GM20000 (cell line): ENCODE results near the gene THAP7.

Experiments
- DNase-seq: peaks from one replicate; pipeline ENCODE4 v3.0.0; 2012; ENCODE audit warnings: low spot score
- TF ChIP-seq, protein P1 (sequence below): IDR thresholded peaks from 2 replicates; pipeline ENCODE4 v1.5.1; 2012; ENCODE audit warnings: mild to moderate bottlenecking, control low read depth; ENCODE audit errors: extremely low read depth, missing control alignments

Gene THAP7

DNA sequence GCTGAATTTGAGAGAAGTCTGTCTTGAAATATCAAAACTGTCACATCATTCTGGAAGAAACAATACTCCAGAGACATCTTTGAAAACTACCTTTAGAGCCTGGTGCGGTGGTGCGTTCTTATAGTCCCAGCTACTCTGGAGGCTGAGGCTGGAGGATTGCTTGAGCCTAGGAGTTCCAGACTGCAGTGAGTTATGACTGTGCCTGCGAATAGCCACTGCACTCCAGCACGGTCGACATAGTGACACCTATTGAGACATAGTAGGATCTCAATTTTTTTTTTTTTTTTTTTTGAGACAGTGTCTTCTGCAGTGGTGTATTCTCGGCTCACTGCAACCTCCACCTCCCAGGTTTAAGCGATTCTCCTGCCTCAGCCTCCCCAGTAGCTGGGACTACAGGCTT is 46.4 kb downstream of the THAP7 start:
- TF ChIP-seq, protein P1, sequence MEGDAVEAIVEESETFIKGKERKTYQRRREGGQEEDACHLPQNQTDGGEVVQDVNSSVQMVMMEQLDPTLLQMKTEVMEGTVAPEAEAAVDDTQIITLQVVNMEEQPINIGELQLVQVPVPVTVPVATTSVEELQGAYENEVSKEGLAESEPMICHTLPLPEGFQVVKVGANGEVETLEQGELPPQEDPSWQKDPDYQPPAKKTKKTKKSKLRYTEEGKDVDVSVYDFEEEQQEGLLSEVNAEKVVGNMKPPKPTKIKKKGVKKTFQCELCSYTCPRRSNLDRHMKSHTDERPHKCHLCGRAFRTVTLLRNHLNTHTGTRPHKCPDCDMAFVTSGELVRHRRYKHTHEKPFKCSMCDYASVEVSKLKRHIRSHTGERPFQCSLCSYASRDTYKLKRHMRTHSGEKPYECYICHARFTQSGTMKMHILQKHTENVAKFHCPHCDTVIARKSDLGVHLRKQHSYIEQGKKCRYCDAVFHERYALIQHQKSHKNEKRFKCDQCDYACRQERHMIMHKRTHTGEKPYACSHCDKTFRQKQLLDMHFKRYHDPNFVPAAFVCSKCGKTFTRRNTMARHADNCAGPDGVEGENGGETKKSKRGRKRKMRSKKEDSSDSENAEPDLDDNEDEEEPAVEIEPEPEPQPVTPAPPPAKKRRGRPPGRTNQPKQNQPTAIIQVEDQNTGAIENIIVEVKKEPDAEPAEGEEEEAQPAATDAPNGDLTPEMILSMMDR = no peak
- DNase-seq = no peak

DNA sequence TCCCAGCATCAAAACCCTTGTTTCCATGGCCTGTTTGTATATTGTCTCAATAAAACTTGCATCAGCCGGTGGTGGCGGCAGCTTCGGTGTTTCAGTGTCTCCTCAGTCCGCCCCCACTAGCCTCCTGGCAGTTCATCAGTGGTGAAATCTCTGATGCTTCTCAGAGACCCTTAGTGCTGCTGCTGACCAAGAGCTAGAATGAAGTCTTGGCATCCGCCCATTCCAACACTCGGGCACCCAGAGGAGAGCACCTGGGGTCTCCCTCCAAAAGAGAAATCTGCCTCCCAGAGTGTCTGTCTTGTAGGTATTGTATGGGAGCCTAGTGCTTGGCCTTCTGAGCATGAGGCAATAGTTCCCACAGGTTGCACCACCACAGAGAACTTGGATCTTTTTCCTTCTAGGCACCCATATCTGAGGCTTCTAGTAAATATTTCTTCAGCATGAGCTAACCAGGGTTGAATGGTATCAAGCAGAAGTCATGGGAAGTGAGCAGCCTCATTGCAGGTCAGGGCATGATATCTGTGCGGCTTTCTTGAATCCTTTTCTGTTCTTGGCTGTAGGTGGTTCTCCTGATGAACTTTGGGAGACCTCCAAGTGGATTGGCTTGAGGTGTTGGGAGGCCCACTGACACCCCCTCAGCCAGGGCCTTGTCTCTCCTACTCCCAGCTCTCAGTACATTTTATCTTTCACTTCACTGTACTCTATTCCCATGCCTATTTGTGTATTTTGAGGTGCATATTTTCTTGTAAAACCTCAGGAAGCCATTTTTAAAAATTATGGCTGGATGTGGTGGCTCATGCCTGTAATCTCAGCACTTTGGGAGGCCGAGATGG is 48.0 kb downstream of the THAP7 start:
- no peak for DNase-seq

DNA sequence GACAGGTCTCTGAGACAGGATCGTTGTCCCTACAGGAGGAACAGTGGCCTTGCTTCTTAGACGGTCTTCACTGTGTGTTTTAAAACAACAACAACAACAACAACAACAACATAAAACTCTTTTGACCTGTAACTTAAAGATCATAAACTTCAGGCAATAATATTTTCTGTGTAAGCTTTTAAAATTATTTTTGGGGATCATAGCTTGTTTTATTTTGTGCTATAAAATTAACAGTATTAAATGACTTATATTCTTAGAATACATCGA is 48.6 kb downstream of the THAP7 start:
- TF ChIP-seq, protein P1 = no peak
- no peak for DNase-seq

More for the DNA sequence above, 48.0 kb downstream of the THAP7 start:
- TF ChIP-seq, protein P1 = no peak

DNA sequence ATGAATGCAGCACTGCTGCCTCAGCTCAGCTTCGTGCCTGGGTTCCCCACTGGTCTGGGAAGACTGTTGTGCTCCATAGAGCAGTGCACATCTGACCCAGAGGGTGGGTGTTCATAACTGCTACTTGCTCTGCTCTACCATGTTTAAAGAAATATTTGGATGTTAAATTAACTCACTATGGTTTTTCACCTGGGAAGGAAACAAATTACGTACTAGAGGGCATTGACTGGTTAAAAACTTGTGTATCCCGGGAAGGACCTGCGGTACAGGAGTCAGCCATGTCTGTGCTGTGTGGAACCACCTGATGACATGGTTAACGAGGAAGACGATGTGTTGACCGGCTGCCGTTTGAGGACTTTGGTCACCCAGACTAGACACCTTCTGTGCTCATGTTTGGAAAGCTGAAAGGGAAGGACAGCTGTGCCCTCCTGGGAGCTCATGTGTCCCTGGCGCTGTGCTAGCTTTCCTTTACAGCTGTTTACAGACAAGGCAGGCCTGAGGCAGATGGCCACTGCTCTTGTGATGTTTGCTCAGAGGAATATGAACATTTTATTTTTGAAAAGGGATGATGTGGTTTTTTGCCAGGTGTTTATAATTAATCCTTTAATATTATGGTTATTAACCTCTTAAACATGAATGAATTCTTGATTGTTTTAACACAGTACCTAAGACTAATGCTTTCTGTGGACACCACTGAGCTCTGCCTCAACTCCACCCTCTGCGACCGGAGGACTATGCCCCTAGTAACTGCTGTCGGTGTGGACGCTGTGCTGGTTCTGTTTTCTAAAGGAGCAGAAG is 49.2 kb downstream of the THAP7 start:
- TF ChIP-seq, protein P1 = no peak

DNA sequence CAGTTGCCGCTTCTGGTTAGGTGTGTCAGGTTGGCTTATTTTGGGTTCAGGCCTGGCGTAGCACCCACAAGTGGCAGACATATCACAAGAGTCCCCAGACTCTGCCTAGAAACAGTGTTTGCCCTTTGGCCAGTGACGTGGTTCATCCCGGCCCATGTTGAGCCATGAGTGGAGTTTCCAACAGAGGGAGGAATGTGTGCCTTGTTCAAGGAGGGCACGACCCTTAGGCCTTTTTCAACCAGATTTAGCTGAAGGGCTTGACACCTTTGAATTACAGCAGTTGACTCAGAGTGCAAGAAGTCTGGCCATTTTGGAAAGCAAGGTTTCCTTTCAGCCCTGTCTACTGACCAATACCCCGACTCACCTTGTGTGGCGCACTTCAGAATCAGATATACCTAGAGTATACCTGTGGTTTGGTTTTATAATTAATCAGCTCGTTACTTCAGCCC is 50.0 kb downstream of the THAP7 start:
- TF ChIP-seq, protein P1 = no peak
- no peak for DNase-seq

More for the DNA sequence above, 49.2 kb downstream of the THAP7 start:
- DNase-seq = no peak

DNA sequence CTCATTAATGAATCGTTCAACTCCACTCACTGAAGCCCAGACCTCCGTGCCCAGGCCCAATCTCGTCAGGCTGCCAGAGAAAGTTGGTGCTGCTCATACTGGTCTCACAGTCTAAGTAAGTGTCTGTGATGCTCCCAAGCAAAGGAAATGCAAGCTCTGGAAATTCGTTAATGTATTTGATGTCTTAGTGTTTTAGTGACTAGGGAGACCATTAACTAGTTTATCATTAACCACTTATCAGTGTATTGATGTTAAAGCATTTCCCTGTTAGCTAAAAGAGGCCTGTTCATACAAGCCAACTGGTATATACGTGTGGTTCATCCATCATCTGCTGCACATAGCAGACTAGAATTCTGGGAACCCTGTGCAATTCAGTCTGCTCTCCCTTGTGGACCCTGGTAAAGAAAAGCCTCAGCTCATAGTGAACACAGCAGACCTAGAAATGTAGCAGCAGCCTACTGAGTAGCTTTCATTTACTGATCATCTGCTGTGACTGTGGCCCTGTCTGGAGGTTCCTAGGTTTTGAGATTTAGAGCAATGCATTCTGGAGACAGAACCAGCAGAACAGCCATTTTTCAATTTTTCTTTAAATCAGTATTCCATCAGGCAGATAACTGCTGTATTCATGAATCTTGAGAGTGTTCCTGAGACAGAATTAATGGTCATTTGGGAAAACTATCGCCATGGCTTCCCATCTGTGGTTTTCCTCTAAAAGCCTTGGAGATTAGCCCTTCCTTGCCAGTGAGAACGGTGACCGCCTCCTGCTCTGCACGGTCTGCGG is 50.6 kb downstream of the THAP7 start:
- DNase-seq = no peak
- TF ChIP-seq, protein P1 = no peak

DNA sequence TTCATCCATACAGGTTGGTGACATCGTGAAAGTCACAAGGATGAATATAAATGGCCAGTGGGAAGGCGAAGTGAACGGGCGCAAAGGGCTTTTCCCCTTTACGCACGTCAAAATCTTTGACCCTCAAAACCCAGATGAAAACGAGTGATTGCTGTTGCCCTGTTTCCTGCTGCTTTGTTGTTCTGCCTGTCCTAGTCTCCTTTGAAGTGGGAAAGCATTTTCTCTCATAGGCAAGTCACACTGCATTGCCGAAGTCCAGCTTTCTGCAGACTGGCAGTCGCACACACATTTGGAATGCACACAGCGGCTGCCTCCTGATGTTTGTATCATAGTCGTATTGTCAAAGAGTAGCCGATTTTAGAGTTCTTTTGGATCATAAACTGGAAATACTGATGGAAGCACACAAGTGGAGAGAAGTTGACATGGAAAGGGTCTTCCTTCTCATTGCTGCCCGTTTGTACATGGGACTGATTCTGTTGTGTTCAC is 52.2 kb downstream of the THAP7 start:
- TF ChIP-seq, protein P1 = no peak
- no peak for DNase-seq
